Measurements from ENCODE around the gene CTPS2. TPM values are rescaled to one million over a fixed set of nuclear protein-coding genes. Genes with fewer than 3 reads are reported as not detected.
"Not testable (repeated sequence)": the region's sequence is repeated elsewhere in the genome, so short reads cannot be mapped to it uniquely, and the experiment has no call there.

CTPS2 gene
- total RNA-seq, 1 donor, result 2.9 TPM

DNA sequence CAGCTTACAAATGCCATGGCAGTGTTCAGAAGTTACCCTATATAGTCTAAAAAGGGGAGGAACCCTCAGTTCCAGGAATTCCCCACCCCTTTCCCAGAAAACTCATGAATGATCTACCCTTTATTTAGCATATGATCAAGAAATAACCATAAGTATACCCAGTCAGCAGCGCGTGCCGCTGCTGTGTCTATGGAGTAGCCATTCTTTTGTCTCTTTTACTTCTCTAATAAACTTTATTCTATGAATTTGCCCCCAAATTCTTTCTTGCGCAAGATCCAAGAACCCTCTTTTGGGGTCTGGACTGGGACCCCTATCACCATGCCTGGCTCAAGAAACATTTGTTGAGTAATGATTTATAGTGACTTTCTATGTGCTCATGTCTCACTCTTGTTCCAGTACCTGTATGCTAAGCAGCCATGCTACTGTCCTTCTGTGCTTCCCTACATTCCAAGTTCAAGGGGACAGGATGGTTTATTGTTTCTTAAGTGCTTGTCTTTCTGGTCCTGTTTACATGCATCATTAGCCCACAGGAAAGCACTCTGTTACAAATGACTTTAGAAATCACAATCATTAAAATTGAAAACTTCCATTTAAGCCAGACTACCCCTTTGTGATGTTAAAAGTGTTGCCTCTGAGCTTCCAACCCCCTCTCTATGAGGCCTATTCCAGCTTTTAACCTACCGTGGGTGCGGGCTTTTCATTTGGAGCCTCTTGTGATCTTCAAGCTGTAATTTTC is 125.9 kb downstream of the CTPS2 start:
- no peak overlapping the region for H3K4me3 ChIP-seq (ENCODE audit: low read length)
- no peaks in the 10 kb centered on the region for H3K9me3 ChIP-seq (ENCODE audit: low read depth, low read length)
- H3K4me1 ChIP-seq (ENCODE audit: insufficient read depth, low read length), result no peaks in the 10 kb centered on the region
- H3K27me3 ChIP-seq (ENCODE audit: insufficient read depth, low read length), result no peaks in the 10 kb centered on the region

DNA sequence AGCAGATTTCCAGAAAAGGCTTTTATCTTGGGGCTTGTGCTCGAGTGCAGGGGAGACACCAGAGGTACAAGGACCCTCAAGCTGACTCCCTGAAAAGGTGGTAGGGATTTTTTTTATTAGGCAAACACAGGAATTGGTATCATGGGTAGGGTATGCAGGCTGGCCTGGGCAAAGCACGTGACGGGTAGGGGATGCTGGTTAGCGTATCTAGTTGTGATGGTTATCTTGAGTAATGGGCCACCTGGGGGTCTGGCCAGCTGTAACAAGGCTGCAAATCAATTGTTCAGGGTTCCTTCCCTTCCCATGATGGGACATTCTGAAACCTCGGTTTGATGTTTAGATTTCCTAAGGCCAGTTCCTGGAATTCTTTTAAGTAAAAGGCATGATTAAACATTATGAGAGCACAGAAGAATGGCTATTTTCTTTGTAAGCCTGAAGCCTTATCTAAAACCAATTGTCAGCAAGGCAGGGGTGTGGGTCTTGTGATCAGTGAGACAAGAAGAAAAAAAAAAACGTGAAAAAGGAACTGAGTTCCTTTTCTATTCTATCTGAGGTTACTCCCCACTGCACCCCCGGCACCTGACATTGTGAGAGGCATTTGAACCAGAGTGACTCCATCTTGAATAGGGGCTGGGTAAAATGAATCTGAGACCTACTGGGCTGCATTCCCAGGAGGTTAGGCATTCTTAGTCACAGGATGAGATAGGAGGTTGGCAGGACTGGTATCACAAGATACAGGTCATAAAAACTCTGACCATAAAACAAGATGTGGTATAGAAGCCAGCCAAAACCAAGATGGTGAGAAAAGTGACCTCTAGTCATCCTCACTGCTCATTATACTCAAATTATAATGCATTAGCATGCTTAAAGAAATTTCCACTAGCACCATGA is 126.7 kb downstream of the CTPS2 start:
- Histone ChIP-seq H3K4me1 (ENCODE audit: insufficient read depth, low read length) (no peaks in the 10 kb centered on the region), H3K4me3 (ENCODE audit: low read length) (no peak overlapping the region), H3K9me3 (ENCODE audit: low read depth, low read length) (no peaks in the 10 kb centered on the region), H3K27me3 (ENCODE audit: insufficient read depth, low read length) (no peaks in the 10 kb centered on the region)

DNA sequence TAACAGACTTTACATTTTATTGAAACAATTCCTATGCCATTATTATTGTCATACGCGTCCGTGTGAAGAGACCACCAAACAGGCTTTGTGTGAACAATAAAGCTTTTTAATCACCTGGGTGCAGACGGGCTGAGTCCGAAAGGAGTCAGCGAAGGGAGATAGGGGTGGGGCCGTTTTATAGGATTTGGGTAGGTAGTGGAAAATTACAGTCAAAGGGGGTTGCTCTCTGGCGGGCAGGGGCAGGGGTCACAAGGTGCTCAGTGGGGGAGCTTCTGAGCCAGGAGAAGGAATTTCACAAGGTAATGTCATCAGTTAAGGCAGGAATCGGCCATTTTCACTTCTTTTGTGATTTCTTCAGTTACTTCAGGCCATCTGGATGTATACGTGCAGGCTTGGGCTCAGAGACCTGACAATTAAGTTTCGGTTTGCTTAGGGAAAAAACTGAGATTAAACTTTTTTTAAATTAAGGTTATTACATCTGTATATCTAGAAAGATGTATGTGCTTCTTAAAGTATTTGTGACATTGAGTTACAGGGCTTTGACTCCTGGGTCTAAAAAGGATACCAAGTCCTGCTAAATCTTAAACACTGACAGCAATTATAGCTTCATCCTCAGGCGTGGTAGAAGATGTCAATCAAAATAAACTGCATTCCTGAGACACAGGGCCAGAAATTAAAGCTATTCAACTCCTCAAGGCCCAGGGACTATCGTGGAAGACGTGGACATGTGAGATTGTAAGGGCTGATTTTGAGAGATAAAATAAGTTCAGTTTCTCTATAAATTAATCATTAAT is 132.3 kb downstream of the CTPS2 start:
- not testable (repeated sequence) for H3K27me3 ChIP-seq (ENCODE audit: insufficient read depth, low read length); H3K4me3 ChIP-seq (ENCODE audit: low read length); H3K9me3 ChIP-seq (ENCODE audit: low read depth, low read length); H3K4me1 ChIP-seq (ENCODE audit: insufficient read depth, low read length)

GRCh38 chrX:16579517-16579916 is 133.0 kb downstream of the CTPS2 start:
- no peaks in the 10 kb centered on the region for H3K9me3 ChIP-seq (ENCODE audit: low read depth, low read length)
- no peak overlapping the region for H3K4me3 ChIP-seq (ENCODE audit: low read length)
- no peaks in the 10 kb centered on the region for H3K27me3 ChIP-seq (ENCODE audit: insufficient read depth, low read length)
- no peaks in the 10 kb centered on the region for H3K4me1 ChIP-seq (ENCODE audit: insufficient read depth, low read length)

DNA sequence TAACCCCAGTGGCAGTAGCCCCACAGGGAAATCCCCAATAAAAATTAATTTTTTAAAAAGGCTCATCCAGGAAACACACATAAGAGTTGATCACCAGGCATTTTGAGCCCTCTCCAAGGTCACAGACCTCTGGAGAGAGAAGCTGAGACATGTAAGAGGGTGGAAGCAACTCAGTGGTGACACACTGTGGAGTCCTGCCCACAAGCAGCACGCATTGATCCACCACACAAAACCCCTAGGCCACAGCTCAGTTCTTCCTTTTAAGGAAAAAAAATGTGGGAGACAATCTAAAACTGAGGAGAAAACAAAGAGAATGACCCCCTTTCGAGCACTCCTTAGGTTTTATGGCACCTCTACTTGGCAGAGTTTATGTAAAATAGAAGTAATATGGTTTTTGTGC is 134.3 kb downstream of the CTPS2 start:
- H3K4me3 ChIP-seq (ENCODE audit: low read length), result no peak overlapping the region
- H3K9me3 ChIP-seq (ENCODE audit: low read depth, low read length), result no peaks in the 10 kb centered on the region
- H3K27me3 ChIP-seq (ENCODE audit: insufficient read depth, low read length), result no peaks in the 10 kb centered on the region
- H3K4me1 ChIP-seq (ENCODE audit: insufficient read depth, low read length), result no peaks in the 10 kb centered on the region

DNA sequence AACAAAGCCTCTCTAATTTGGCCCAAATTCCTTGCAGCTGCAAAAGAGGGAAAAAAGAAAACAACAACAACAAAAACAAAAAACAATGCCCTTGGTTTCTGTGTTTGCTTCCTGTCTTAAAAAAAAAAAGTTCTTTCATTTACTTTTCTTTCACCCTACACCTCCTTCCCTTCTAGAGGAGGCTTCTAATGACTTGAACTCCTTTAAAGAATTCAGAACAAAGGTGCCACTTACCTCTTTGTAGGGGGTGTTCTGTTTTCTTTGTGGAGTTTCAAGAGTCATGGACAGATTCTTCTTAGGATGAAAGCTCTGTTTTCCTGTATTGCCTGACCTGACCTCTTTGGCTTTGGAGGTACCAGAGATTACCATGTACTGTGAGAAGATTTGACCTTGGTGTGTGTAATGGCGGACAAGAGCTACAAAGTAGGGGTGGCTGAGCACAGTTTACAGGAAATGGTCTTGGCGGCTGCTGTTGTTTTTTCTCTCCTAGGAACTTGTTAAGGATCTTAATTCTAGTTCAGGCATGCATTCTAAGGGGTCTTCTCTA is 134.9 kb downstream of the CTPS2 start:
- no peak overlapping the region for H3K4me3 ChIP-seq (ENCODE audit: low read length)
- no peaks in the 10 kb centered on the region for H3K9me3 ChIP-seq (ENCODE audit: low read depth, low read length)
- H3K27me3 ChIP-seq (ENCODE audit: insufficient read depth, low read length), result no peaks in the 10 kb centered on the region
- H3K4me1 ChIP-seq (ENCODE audit: insufficient read depth, low read length), result no peaks in the 10 kb centered on the region

DNA sequence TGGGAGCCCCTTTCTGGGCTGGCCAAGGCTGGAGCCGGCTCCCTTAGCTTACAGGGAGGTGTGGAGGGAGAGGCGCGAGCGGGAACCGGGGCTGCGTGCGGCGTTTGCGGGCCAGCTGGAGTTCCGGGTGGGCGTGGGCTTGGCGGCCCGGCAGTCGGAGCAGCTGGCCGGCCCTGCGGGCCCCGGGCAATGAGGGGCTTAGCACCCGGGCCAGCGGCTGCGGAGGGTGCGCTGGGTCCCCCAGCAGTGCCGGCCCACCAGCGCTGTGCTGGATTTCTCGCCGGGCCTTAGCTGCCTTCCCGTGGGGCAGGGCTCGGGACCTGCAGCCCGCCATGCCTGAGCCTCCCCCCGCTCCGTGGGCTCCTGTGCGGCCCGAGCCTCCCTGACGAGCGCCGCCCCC is 137.1 kb downstream of the CTPS2 start:
- H3K27me3 ChIP-seq (ENCODE audit: insufficient read depth, low read length); H3K9me3 ChIP-seq (ENCODE audit: low read depth, low read length); H3K4me1 ChIP-seq (ENCODE audit: insufficient read depth, low read length); H3K4me3 ChIP-seq (ENCODE audit: low read length): not testable (repeated sequence)

DNA sequence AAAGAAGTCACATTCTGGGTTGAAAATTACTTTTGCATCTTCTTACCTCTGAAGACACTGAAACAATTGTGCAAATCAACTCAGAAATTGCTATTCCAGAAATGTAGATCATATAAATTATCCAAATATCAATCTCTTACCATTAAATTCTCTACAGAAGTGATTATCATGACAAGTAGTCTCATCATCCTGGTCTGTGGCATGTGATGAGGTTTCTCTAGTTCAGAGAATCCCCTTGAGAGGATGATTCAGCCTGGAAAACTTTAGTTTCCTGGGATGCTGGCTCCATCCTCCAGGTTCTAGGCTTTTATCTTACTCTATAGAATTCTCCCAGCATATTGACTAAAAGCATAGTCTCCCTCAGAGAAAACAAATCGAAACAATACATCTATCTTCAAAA is 138.7 kb downstream of the CTPS2 start:
- H3K4me1 ChIP-seq (ENCODE audit: insufficient read depth, low read length), result no peaks in the 10 kb centered on the region
- H3K27me3 ChIP-seq (ENCODE audit: insufficient read depth, low read length), result no peaks in the 10 kb centered on the region
- H3K4me3 ChIP-seq (ENCODE audit: low read length), result no peak overlapping the region
- H3K9me3 ChIP-seq (ENCODE audit: low read depth, low read length), result no peaks in the 10 kb centered on the region

DNA sequence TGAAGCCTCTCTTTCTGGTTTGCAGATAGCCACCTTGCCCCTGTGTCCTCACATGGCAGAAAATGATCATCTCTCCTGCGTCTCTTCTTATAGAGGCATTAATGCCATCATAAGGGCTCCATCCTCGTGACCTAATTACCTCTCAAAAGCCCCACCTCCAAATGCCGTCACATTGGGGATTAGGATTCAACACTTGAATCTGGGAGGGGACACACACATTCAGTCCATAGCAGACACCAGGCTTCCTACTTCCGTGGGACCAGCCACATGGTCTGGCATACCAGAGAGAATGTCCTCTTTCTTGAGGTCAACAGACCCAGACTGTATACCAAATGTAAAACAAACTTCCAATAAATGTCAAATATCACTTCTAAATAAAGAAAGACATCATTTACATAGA is 144.8 kb downstream of the CTPS2 start:
- no peaks in the 10 kb centered on the region for H3K27me3 ChIP-seq (ENCODE audit: insufficient read depth, low read length)
- H3K4me1 ChIP-seq (ENCODE audit: insufficient read depth, low read length), result no peaks in the 10 kb centered on the region
- H3K9me3 ChIP-seq (ENCODE audit: low read depth, low read length), result no peaks in the 10 kb centered on the region
- H3K4me3 ChIP-seq (ENCODE audit: low read length), result no peak overlapping the region

DNA sequence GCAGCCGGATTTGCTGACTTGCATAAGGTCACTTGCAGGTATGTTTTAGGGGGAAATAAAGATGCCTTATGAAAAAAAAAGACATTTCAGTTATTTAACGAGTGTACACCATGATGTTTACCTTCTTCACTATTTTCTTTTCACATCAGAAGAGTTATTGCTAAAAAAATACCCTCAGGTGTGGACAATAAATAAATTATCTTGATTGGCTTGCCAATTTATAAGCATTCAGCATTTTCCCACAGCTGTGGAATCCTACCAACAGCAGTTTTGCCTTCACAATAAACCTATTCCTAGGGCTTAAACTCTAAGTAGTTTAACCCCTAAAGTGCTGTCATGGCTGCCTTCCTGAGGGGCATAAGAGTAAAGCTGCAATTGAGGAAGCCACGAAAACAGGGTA is 145.9 kb downstream of the CTPS2 start:
- Histone ChIP-seq H3K4me3 (ENCODE audit: low read length) (no peak overlapping the region), H3K4me1 (ENCODE audit: insufficient read depth, low read length) (no peaks in the 10 kb centered on the region), H3K9me3 (ENCODE audit: low read depth, low read length) (no peaks in the 10 kb centered on the region), H3K27me3 (ENCODE audit: insufficient read depth, low read length) (no peaks in the 10 kb centered on the region)

DNA sequence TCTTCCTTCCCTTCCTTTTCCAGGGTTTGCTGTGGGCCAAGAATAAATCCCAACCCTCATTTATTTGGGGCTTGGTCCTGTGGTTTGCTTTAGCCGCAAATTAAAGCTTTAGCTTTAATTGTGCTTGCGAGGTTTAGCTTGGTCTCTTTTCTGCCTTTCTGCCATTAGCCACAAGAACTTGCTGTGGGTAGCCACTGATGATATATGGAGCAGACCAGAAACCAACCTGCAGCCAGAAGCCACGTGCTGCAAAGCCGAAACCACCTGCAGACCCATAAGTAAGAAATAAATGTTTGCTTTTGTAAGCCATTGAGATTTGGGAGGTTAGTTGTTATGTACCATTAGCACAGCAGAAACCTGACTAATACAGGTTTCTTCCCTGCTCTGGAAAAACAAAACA is 152.3 kb downstream of the CTPS2 start:
- H3K4me1 ChIP-seq (ENCODE audit: insufficient read depth, low read length), result no peaks in the 10 kb centered on the region
- H3K27me3 ChIP-seq (ENCODE audit: insufficient read depth, low read length), result no peaks in the 10 kb centered on the region
- no peaks in the 10 kb centered on the region for H3K9me3 ChIP-seq (ENCODE audit: low read depth, low read length)
- H3K4me3 ChIP-seq (ENCODE audit: low read length), result no peak overlapping the region

GRCh38 chrX:16559206-16559619 is 153.3 kb downstream of the CTPS2 start:
- no peaks in the 10 kb centered on the region for H3K27me3 ChIP-seq (ENCODE audit: insufficient read depth, low read length)
- no peaks in the 10 kb centered on the region for H3K4me1 ChIP-seq (ENCODE audit: insufficient read depth, low read length)
- no peak overlapping the region for H3K4me3 ChIP-seq (ENCODE audit: low read length)
- no peaks in the 10 kb centered on the region for H3K9me3 ChIP-seq (ENCODE audit: low read depth, low read length)

- Histone ChIP-seq H3K4me1 (ENCODE audit: insufficient read depth, low read length) (no peaks in the 10 kb centered on the region), H3K4me3 (ENCODE audit: low read length) (no peak overlapping the region), H3K27me3 (ENCODE audit: insufficient read depth, low read length) (no peaks in the 10 kb centered on the region), H3K9me3 (ENCODE audit: low read depth, low read length) (no peaks in the 10 kb centered on the region)
These were observed 154.0 kb downstream of the CTPS2 start for GRCh38 chrX:16558489-16558888.

GRCh38 chrX:16552546-16552945 is 159.9 kb downstream of the CTPS2 start:
- no peak overlapping the region for H3K4me3 ChIP-seq (ENCODE audit: low read length)
- H3K4me1 ChIP-seq (ENCODE audit: insufficient read depth, low read length), result no peaks in the 10 kb centered on the region

DNA sequence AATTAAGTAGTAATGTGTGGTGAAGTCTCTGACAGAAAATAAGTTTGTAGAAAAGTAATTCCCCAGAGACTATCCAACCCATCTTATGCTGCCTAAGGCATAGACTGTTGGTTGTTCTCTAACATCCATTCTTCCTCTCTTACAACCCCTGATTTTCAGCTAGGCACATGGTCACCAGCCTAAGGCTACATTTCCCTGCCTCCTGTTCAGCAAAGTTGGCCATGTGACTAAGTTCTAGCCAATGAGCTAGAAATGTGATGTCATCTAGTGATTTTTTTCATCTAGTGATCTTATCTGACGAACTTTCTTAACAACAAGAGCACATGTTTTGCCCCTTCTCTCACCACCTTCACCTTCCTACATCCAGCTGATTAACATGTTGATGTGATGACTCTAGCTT is 164.8 kb downstream of the CTPS2 start:
- Histone ChIP-seq H3K4me1 (ENCODE audit: insufficient read depth, low read length) (no peaks in the 10 kb centered on the region), H3K9me3 (ENCODE audit: low read depth, low read length) (no peaks in the 10 kb centered on the region), H3K4me3 (ENCODE audit: low read length) (no peak overlapping the region), H3K27me3 (ENCODE audit: insufficient read depth, low read length) (no peaks in the 10 kb centered on the region)

More at GRCh38 chrX:16552546-16552945, 159.9 kb downstream of the CTPS2 start:
- no peaks in the 10 kb centered on the region for H3K9me3 ChIP-seq (ENCODE audit: low read depth, low read length)
- H3K27me3 ChIP-seq (ENCODE audit: insufficient read depth, low read length), result no peaks in the 10 kb centered on the region
